ACHN (cell line): ENCODE data around the gene NCOA5.

Source experiments
- DNase-seq: peaks from one replicate; pipeline ENCODE4 v3.0.0-alpha.2; 2015
- in situ Hi-C: cut with HindIII; loops from 2 replicates; pipeline ENCODE4 v1.10.0; 2017; ENCODE audit warnings: low sequenced_read_pairs, low pct_ligation_motif_present, low pct_unique_long_range_greater_than_20kb

Gene NCOA5

GRCh38 chr20:46073024-46073423 is 16.7 kb downstream of the NCOA5 start:
- DNase-seq, result no peak
- in situ Hi-C loops, result no loop called here

- in situ Hi-C loops, result no loop called here
- no peak for DNase-seq
Measured at GRCh38 chr20:46071573-46071972, 18.2 kb downstream of the NCOA5 start.

GRCh38 chr20:46070215-46070900 is 19.4 kb downstream of the NCOA5 start:
- in situ Hi-C loops, result no loop called here
- DNase-seq, result peak; percentile 54

GRCh38 chr20:46065691-46066090 is 24.1 kb downstream of the NCOA5 start:
- DNase-seq, result no peak
- in situ Hi-C loops, result no loop called here

GRCh38 chr20:46065006-46065405 is 24.8 kb downstream of the NCOA5 start:
- in situ Hi-C loops, result no loop called here
- DNase-seq, result no peak

- in situ Hi-C loops, result no loop called here
- no peak for DNase-seq
Measured at GRCh38 chr20:46063652-46064054, 26.1 kb downstream of the NCOA5 start.

- in situ Hi-C loops, result no loop called here
- DNase-seq, result no peak
Measured at GRCh38 chr20:46063151-46063550, 26.6 kb downstream of the NCOA5 start.

- in situ Hi-C loops, result no loop called here
- DNase-seq, result no peak
Measured at GRCh38 chr20:46062621-46063020, 27.1 kb downstream of the NCOA5 start.

GRCh38 chr20:46062151-46062550 is 27.6 kb downstream of the NCOA5 start:
- in situ Hi-C loops, result no loop called here
- no peak for DNase-seq

- in situ Hi-C loops, result no loop called here
- no peak for DNase-seq
Measured at GRCh38 chr20:46060975-46061374, 28.8 kb downstream of the NCOA5 start.

GRCh38 chr20:46060301-46060881 is 29.4 kb downstream of the NCOA5 start:
- in situ Hi-C loops, result no loop called here
- DNase-seq, result no peak

- no peak for DNase-seq
- in situ Hi-C loops, result no loop called here
Measured at GRCh38 chr20:46058599-46059281, 31.0 kb downstream of the NCOA5 start.

- in situ Hi-C loops, result no loop called here
- no peak for DNase-seq
Measured at GRCh38 chr20:46057856-46058598, 31.7 kb downstream of the NCOA5 start.

GRCh38 chr20:46056970-46057855 is 32.5 kb downstream of the NCOA5 start:
- in situ Hi-C loops, result no loop called here
- peak; percentile 27 for DNase-seq

- DNase-seq, result no peak
- in situ Hi-C loops, result no loop called here
Measured at GRCh38 chr20:46056027-46056833, 33.5 kb downstream of the NCOA5 start.

- DNase-seq, result no peak
- in situ Hi-C loops, result no loop called here
Measured at GRCh38 chr20:46055269-46055668, 34.5 kb downstream of the NCOA5 start.

GRCh38 chr20:46054606-46055005 is 35.2 kb downstream of the NCOA5 start:
- no peak for DNase-seq
- in situ Hi-C loops, result no loop called here

GRCh38 chr20:46053416-46053815 is 36.3 kb downstream of the NCOA5 start:
- DNase-seq, result no peak
- in situ Hi-C loops, result no loop called here
